Measurements from ENCODE around the gene ZNF552.

DNA sequence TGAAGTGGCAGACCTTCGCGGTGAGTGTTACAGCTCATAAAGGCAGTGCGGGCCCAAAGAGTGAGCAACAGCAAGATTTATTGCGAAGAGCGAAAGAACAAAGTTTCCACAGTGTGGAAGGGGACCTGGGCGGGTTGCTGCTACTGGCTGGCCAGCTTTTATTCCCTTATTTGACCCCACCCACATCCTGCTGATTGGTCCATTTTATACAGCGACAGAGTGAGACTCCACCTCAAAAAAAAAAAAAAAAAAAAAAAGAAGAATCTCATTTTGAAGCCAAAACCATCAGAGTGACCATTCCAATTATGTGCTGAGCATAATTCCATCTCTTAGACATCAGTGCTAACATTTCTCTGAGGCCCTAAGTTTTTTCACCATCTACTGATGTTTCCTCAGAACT is 1.9 kb upstream of the ZNF552 start:
- TF ChIP-seq CTCF (IDR thresholded peaks at IDR 0.05; ENCODE audit: borderline replicate concordance, extremely low read depth, low read length, poor library complexity, severe bottlenecking) (no peak), EZH2 (IDR thresholded peaks at IDR 0.05; ENCODE audit: borderline replicate concordance, low read depth, low read length, severe bottlenecking) (no peak)
